Mesothelial cell of epicardium (in vitro differentiated cells): ENCODE results near the gene SDC3. TPM values are rescaled to one million over a fixed set of nuclear protein-coding genes. Genes with fewer than 3 reads are reported as not detected.

ENCODE experiments used
- DNase-seq, 2 experiments: peaks; one replicate each; pipeline ENCODE4 v3.0.0; 2021; ENCODE audit warnings: low spot score in 2 of 2; ENCODE audit not compliant: unreplicated experiment in 2 of 2
- H3K27ac Mint-ChIP-seq: 2 replicates; pipeline ENCODE4 v1.8.0; 2021; ENCODE audit warnings: mixed read lengths
- H3K27me3 Mint-ChIP-seq: 2 replicates; pipeline ENCODE4 v1.8.0; 2021; ENCODE audit warnings: low read depth, mixed read lengths
- H3K36me3 Mint-ChIP-seq: 2 replicates; pipeline ENCODE4 v1.8.0; 2021; ENCODE audit warnings: mixed read lengths
- H3K4me1 Mint-ChIP-seq: 2 replicates; pipeline ENCODE4 v1.8.0; 2021; ENCODE audit warnings: mixed read lengths
- H3K4me3 Mint-ChIP-seq: 2 replicates; pipeline ENCODE4 v1.8.0; 2021; ENCODE audit warnings: mild to moderate bottlenecking, moderate library complexity, mixed read lengths
- H3K9me3 Mint-ChIP-seq: 2 replicates; pipeline ENCODE4 v1.8.0; 2021; ENCODE audit warnings: mixed read lengths
- CTCF ChIP-seq: fragments of 200-600 bp; sonication (generic); IDR thresholded peaks from one replicate; pipeline ENCODE4 v1.5.0; 2021; ENCODE audit warnings: antibody characterized with exemption; ENCODE audit not compliant: unreplicated experiment
- total RNA-seq: library from RNA; stranded (reverse); gene quantifications from 3 replicates; pipeline ENCODE4 v1.2.1, GENCODE V29; 2021

SDC3 gene
- total RNA-seq = 43.2 to 46.7 TPM (median 43.3 TPM) in 3 replicates

DNA sequence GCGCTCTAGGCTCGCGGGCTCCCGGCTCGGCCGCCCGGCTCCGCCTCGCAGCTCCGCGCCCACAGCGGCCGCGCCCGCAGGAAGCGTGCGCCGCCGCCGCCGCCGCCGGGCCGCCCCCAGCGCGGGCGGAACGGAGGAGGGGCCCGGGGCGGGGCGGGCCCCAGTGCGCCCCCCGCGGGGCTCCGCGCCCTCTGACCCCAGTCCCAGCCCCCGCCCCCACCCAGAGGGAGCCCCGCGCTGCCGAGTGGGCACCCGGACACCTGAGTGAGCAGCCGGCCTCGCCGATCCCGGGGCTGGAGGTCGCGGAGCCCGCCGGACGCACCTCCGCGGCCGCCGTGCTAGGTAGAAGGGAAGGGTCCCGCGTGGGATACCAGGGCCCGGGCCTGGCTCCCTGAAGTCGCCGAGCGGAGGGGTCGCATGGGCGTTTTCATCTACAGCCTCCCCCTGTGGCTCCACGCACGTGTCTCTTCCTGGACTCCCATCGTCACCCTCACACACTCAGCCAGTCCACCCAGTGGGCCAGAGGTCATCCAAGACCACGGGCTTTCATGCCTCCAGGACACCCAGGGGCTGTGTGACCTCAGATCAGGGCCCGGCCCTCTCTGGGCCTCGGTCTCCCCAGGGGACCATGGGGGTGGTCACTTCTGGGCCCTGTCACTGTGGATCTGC is at the start of gene SDC3:
SDC3 (minus strand) TSS at position 63 of the 669 bp plus-strand sequence. CDS start 172 bp downstream, outside the sequence.
- H3K4me1 Mint-ChIP-seq = peaks cover 15% of the 10 kb centered on the region
- no peak for DNase-seq
- peak within 1 kb of the TSS; percentile 81 for H3K4me3 Mint-ChIP-seq
- no peak for TF ChIP-seq CTCF
- peak within 1 kb of the TSS; percentile 79 for H3K27ac Mint-ChIP-seq
- peaks cover 10% of the 10 kb centered on the region for H3K27me3 Mint-ChIP-seq
- no peaks in the 10 kb centered on the region for H3K36me3 Mint-ChIP-seq
- H3K9me3 Mint-ChIP-seq = no peaks in the 10 kb centered on the region

DNA sequence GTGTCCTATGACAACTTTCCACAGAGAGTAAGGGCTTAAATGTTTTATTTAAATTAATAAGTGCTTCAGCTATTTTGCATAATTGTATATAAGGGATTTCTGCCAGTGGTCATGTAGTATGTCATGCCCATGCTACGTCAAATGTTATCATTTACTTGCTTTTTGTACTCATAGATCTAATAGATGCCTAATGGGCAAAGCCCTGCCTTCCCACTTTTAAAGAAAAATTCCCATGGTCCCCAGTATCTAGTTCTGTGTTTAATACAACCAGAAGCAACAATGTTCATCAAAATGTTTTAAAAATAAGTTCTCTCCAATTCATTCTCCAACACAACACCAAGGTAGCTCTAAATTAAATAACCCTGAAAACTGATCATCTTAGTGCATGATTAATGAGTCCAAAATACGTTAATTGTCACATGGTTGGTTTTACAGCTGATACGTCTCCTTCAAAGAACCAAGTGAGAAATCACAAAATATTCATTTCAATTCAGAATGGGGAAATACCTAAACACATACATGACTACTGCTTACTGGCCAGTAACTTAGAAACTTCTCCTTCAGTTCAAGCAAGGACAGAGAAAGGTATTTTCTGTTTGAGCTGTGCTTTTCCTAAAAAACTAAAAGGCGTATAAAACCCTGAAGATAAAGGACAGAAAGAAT is 49.1 kb upstream of the SDC3 start:
- no peak for DNase-seq
- Mint-ChIP-seq H3K4me1 (peaks cover 3% of the 10 kb centered on the region), H3K9me3 (no peaks in the 10 kb centered on the region), H3K27me3 (no peaks in the 10 kb centered on the region), H3K27ac (peak overlapping the region; percentile 3), H3K4me3 (no peak overlapping the region), H3K36me3 (peaks cover 56% of the 10 kb centered on the region)
- no peak for TF ChIP-seq CTCF

DNA sequence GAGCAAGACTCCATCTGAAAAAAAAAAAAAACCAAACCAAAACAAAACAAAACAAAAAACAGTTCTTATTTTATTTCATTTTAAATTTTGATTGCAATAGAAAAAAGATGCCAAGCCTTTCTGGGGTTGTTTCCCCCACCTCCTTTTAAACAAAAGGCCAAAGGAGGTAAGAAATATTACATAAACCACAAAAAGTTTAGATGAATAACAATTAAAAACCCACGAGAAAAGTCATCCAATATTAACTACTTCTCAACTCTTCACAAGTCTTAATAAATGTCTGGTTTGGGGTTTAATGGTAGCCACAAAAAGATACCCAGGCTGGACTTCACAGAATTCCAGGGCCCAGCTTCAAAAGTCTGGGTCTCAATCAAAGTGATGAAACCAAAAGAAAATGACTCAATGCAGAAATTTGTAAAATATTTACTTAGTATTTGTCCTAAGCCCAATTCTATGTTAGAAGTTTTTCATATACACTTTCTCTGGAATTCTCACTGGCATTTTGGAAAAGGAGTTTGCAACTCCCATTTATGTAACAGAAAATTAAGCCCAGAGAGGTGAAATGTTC is 47.0 kb upstream of the SDC3 start:
- Mint-ChIP-seq H3K27me3 (no peaks in the 10 kb centered on the region), H3K27ac (peak overlapping the region; percentile 43), H3K4me1 (no peaks in the 10 kb centered on the region), H3K36me3 (peaks cover 58% of the 10 kb centered on the region), H3K4me3 (no peak overlapping the region), H3K9me3 (no peaks in the 10 kb centered on the region)
- no peak for TF ChIP-seq CTCF
- no peak for DNase-seq

- Mint-ChIP-seq H3K9me3 (no peaks in the 10 kb centered on the region), H3K4me3 (no peak overlapping the region), H3K4me1 (no peaks in the 10 kb centered on the region), H3K27ac (no peak overlapping the region), H3K27me3 (no peaks in the 10 kb centered on the region), H3K36me3 (peaks cover 54% of the 10 kb centered on the region)
- DNase-seq = no peak
- no peak for TF ChIP-seq CTCF
Measured at GRCh38 chr1:30953685-30954084, 45.1 kb upstream of the SDC3 start.

GRCh38 chr1:30952098-30952497 is 43.5 kb upstream of the SDC3 start:
- Mint-ChIP-seq H3K27ac (peak overlapping the region; percentile 54), H3K4me1 (no peaks in the 10 kb centered on the region), H3K4me3 (no peak overlapping the region), H3K9me3 (no peaks in the 10 kb centered on the region), H3K27me3 (no peaks in the 10 kb centered on the region), H3K36me3 (peaks cover 60% of the 10 kb centered on the region)
- DNase-seq = no peak
- no peak for TF ChIP-seq CTCF
